Kidney tubule cell (primary cell): ENCODE measurements around the gene CBFA2T3.

Experiments used
- DNase-seq: peaks from one replicate; pipeline ENCODE4 v3.0.0-alpha.2; 2018; ENCODE audit warnings: low spot score

The CBFA2T3 gene

DNA sequence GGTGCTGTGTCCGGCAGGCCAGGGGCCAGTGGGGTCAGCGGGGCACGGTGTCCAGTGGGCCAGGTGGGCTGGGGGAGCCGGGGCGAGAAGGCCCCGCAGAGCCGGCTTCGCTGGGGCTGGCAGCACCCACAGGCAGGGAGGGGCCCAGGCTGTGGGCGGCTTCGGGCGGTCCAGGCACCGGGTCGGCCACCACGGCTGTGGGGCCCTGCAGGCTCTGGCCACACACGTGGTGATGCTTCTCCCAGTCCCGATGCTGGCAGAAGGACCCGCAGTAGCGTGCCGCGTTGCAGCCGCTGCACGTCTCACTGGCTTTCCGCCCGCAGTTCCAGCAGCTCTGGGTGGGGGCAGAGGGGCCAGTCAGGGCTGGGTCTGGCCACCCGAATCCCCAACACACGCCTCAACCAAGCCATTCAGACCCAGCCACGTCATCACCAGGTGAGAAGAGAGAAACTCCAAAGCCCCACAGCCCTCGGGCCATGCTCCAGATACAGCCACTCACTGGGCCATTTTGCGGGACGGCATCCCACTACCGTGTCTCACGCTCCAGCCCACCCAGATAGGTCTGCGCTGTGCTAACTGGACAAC lies 100.0 kb downstream of the CBFA2T3 start:
- no peak for DNase-seq

DNA sequence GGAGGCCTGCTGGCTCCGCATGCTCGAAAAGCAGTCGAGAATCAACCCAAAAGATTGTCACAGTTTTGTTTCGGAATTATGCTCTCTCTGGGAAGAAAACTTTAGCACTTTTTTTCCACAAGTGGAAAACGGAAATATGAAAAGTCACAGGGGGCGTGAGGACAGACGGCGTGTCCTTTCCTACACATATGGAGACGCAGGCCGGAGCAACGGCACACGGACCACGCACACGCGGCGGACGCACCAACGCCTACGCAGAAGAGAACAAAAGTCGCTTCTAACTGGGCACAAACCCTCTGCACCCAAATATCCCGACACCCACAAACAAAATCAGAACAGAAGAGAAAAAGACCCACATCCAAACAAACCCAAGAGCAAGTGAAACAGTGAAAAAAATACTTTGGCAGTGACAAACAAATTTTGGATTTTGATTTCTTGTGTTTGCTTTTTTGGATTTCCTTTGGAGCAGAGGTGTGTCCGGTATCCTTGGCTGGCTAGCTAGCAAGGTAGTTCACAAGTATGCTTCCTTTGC lies 101.2 kb downstream of the CBFA2T3 start:
- no peak for DNase-seq

DNA sequence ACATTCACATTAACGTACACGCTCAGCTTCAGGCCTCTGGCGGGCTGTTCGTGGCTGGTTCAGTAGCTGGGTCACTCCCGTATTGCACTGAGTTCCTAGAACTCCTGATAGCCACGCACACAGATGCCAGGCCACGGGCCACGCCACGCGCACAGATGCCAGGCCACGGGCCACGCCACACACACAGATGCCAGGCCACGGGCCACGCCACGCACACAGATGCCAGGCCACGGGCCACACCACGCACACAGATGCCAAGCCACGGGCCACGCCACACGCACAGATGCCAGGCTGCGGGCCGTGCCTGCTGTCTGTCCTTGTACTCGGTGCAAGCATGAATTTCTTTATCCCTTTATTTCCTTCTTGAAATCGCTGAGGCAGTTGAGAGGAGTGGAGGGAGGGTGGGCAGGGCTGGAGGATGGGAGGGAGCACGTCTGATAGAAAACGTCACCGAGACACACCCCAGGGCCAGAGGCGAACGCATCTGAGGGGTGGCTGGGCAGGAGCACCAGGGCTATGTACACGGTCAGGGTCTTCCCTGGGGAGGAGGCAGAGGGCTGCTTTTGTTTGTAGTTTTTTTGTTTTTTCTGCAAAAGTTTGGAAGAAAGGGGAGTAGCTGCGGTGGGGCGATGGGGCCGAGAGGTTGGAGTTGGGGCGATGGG lies 101.9 kb downstream of the CBFA2T3 start:
- DNase-seq, result no peak

DNA sequence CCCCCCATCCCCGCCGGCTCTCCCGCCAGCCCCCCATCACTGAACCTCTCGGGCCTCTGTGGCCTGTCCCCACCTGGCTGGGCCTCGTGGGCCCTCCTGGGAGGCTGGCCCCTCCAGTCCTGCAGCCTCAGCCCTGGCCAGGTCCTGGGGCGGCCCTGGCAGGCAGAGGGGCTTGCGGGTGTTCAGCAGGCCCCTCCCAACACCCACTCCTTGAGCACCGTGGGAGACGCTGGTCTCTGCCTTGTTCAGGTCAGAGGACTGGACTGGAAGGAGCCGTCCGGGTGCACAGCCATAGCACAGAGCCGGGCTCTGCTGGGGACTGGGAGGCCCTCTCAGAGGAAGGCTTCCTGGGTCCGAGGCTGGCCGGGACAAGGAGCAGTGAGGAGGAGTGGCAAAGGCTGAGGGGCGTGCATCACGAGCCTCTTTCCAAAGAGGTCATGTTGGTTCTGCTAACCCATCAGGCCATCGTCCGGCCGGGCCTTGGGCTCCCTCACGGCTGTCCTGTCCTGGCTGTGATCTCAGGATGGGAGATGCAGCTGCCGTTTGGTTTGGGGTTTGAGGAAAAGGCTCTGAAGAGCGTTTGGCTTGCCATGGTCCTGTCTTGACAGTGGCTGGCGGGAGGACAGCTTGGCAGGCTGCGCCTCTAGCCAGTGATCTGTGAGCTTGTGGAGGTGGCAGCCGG lies 104.2 kb downstream of the CBFA2T3 start:
- DNase-seq, result no peak

DNA sequence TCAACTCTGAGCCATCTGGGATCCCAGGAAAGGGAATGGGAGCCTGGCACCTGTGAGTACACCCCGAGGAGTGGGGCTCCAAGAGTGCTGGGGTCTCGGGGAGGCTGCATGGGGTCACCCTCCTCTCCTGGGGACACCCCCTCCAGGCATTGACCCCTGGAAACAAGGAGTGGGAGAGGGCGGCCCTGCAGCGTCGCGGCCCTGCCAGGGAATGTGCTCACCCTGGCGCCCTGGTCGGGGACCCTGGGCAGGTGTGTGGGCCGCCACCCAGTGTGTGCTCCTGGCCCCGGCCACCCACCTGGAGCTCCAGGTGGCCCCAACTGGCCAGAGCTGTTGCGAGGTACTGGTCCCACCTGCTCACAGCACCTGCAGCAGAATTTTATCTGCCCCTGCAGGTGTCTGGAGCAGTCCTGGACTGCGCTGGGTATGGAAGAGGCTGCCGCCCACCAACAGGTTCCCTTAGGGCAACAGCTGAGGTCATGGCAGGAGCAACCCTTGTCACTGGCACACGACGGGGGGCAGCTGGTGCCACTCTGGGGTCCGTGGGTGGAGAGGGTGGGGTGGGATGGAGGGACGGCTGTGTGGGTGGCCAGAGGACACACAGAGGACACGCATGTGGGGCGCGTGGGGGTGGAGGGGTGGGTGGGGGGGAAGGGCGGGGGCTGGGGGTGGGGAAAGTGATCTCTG lies 105.1 kb downstream of the CBFA2T3 start:
- no peak for DNase-seq

DNA sequence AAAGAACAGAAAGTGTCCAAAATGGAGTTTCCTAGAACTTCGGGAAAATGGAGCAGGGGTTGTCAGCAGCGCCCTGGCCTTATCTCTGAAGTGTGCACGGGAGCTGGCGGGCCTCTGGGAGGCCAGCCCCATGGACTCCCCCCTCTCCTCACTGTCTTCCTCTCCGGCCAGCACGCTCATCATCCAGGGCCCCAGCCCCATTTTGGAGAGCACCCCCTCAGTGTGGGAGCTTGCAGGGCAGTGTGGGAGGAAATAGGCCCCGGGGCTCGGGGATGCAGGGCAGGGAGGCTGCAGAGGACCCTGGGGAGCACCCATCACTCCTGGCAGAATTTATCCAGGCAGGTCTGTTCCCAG lies 105.7 kb downstream of the CBFA2T3 start:
- no peak for DNase-seq

DNA sequence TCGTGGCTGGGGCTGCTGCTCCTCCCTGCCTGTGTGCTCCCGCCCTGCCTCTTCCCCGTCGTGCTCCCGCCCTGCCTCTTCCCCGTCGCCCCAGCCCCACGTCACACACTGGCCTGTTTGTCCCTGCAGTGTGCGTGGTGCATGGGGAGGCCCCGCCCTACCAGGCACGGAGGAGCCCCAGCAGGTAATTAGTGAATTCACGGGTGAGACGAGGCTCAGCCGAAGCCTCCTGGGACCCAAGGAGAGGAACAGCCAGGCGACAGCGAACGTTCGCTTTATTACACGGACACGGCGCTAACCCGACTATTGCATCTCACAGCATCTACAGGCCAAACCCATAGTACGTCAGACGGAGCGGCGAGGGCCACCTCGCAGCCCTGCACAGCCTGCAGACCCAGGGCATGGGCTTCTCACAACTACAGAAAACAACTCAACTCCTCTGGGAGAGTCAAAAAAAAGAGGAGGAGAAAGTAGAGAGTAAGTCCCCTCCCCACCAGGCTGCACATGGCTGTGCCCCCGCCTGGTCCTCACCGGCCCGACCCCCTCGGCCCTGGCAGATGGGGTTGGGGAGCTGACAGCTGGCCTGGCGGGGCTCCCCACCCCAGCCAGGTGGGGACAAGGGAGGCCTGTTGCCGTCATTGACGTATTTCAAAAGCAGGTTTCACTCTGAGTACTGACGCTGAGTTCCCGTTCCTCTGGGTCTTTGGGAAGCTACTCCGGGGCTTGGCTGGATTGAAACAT lies 106.2 kb downstream of the CBFA2T3 start:
- DNase-seq, result no peak

DNA sequence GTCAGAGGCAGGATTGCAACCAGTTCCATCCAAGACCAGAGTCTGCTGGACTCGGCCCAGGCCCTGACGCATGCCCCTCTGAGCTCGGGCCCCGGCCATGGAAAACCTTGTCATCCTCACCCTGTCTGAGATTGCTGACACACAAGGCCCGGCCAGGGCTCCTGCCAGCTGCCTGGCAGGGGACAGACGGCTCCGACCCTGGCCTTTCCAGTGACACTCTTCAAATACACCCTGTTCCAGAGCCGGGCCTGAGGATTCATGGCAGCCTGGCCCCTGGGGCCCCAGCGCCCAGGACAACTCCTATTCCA lies 107.4 kb downstream of the CBFA2T3 start:
- DNase-seq, result no peak

DNA sequence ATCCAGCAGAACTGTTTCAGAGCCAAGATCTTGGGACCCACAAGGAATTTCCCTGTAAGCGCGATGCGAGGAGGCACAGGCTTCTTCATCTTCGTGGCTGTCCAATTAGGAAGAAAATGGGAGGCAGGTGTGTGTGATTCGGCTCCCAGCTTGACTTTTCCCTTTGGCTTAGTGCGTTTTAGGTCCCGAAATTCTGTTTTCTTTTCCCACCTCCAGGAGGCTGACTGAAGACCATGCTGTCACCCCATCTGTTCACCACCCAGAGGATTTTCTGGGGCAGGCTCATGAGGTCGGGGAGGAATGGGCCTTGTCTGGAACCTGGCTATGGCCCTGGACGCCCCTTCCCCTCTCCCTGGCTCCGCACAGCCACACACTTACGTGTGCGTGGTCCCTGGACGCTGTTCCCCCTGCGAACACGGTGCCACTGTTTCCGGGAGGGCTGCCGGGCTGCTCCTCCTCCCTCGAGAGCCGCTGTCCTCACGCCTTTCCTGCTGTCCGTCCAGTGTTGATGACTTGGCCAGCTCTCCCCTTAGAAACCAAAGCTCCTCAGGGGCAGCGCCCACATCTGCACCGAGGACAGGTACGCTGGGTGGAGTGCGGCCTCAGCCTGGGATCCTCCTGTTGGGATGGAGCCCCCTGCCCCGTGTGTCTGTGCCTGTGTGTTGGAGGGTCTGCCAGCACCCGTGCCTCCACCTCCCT lies 107.9 kb downstream of the CBFA2T3 start:
- no peak for DNase-seq

DNA sequence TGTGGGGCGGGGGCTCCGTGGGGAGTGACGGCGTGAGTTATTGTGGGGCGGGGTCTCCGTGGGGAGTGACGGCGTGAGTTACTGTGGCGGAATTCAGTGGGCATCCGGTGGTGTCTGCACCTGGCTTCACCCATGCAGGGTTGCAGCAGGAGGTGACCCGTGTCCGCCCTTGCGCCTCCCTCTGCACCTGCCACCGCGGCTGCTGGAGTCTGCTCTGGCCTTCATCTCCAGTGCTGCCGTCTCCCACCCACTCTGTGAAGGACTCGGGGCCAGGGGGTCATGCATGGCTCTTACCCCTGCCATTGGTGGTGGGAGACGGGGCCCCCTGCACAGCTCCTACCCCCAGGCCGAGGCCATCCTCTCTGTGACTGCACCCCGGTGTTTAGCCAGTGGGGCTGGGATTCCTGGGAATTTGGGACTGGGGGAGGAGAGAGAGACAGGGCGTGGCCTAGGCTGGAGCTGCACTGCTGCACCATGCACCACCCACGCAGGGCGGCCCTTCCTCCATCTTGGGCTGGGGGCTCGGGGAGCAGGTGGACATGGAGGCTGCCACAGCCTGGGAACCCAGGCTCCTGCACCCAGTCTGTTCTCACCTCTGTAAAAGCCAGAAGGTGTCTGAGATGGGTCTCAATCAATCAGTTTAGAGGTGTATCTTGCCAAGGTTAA lies 109.3 kb downstream of the CBFA2T3 start:
- DNase-seq, result no peak

DNA sequence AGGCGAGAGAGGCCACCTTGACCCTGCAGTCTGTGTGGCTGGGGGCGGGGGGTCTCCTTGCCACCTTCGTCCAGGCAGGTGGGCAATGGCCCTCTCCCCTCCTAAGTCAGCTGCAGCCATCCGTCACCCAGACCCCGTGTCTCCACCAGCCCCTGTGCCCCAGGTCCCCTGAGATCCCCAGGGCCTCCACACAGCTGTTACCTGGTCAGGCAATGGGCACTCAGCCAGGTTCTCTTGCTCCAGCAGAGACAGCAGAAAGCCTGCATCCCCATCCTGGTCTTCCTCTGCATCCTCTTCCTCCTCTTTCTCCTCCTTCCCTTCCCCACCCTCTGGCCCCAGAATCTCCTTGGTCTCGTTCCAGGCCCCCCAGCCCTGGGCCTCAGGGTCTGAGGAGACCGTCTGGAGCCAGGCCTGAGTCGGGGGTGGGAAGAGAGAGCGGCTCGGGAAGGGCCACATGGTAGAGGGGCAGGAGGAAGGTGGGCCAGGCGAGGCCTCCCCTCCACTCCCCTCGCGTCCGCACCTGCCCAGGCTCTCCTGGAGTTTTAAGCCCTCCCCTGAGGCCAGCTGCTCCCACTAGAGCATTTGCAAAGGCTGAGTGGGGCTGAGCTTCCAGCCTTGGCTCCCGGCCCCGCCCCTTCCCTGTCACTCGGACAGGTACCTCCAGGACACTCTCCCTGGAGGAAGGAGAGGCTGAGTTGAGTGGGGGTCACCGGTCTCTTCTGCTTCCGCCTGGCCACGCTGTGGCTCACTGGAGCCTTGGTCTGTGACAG lies 110.7 kb downstream of the CBFA2T3 start, which contains the start of gene PABPN1L:
Gene PABPN1L (minus strand): TSS at position 510 of the 770 bp plus-strand sequence. CDS start 54 bp downstream, at position 456.
- DNase-seq, result no peak

DNA sequence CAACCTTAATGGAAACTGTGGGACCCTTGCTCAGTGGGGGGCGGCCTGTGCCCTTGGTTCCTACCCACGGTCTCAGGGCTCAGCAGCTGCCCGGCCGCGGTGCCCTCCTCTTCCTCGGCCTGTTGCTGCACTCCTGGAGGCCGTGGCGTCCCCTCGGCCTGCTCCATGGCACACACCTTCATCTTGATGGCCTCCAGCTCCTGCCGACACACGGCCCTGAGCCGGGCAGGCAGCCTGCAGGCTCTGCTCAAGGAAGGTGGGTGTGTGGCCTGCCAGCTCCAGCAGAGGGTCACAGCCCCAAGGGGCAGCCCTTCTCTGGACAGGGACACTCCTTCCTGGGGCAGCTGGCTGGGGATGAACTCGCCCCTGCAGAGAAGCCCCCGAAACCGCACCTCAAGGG lies 111.3 kb downstream of the CBFA2T3 start:
- no peak for DNase-seq

DNA sequence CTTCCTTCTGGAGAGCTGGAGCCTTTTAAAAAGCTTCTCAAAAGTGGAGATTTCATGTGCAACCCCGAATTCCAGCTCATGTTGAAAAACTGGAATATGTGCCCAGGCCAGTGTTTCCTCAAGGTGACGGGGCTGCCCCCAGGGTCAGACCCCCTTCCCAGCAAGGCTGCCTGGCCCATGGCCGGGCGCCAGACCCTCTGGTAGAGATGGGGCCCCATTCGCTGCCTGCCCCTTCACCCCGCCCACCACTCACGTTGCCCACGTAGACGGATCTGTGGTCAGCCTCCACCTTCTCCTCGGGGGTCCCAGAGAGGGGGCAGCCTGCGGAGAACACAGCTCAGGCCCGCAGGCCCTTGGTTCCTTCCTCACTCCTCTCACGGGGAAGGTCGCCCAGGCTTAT lies 111.7 kb downstream of the CBFA2T3 start:
- no peak for DNase-seq

DNA sequence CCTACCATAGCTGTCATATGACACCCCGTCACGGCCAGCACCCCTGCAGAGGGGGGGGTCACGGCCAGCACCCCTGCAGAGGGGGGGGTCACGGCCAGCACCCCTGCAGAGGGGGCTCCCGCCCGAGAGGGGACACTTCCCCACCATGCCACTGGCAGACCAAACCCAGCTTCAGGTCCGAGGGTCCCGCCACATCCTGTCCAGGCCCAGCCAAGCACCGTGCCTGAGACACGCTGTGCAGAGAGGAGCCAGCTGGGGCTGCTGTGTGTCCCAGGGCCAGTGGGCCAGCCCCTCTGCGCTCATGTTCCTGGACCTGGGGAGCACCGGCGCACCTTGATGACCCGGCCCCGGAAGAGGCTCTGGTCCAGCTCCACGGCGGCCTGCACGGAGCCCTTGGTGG lies 112.5 kb downstream of the CBFA2T3 start:
- DNase-seq, result no peak

DNA sequence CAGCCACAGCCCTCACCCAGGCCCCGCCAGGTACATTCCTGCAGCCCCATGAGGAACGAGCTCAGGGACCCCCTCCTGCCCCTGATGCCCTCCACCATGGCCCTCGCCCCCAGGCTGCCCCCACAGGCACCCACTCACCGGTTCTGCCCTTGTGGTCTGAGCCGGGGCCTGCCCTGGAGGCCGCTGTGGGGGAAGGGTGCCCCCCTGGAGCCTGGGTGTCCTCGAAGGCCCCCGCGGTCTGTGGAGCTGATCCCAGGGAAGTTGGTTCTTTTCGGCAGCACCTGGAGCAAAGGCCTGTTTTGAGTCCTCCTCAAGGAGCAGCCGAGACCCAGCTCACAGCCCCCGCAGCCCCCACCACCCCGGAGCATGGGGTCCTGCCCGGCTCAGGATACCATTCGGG lies 112.9 kb downstream of the CBFA2T3 start:
- DNase-seq, result no peak

DNA sequence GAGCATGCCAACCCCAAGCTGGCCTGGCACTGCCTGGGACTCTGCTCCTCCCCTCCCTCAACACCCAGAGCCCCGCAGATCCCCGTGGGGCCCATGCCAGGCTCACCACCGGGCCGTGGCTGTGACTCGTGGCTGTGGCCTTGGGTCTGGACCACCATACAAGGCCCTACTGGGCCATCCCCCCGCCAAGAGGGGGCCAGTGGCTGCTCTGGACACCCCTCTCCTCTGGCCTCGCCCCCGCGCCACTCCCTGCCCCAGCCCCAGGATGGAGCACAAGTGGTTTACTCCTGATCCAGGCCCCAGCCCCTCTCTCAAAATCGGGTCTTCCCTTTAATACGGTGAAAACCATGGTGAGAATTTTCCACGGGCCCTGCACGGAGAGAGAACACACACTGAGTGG lies 113.6 kb downstream of the CBFA2T3 start:
- DNase-seq, result no peak

DNA sequence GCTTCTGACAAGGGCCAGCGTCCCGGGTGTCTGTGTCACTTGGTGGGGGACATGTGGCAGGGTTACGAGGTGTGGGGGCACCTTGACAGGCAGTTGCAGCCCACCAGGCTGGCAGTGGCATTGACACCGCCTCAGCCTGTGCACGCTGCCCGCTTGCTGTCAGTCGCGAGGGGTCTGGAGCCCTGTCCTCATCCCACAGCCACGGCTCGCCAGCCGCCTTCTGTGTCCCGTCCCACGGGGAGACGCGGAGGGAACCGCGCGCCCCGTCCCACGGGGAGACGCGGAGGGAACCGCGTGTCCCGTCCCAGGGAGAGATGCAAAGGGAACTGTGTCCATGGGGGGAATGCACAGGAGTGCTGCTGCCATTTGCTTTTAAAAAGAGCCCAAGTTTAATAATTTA lies 114.0 kb downstream of the CBFA2T3 start:
- no peak for DNase-seq

DNA sequence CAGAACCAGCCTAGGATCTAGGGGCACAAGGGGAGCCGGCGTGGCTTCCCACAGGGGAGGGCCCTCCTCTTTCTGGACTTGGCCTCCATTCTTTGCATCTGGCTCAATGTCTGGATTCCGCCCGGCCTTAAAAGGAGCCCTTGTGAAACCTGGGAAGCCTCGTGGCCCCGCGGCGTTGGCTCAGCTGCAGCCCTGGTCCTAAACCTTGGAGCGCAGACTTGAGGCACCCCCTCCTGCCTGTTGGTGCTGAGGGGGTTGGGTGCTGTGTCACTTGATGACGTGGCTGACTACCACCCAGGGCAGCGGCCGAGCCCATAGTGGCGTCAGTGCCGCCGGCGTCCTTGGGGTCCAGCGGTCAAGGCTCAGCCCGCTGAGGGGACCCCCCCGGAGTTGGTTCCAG lies 115.6 kb downstream of the CBFA2T3 start:
- DNase-seq, result no peak

DNA sequence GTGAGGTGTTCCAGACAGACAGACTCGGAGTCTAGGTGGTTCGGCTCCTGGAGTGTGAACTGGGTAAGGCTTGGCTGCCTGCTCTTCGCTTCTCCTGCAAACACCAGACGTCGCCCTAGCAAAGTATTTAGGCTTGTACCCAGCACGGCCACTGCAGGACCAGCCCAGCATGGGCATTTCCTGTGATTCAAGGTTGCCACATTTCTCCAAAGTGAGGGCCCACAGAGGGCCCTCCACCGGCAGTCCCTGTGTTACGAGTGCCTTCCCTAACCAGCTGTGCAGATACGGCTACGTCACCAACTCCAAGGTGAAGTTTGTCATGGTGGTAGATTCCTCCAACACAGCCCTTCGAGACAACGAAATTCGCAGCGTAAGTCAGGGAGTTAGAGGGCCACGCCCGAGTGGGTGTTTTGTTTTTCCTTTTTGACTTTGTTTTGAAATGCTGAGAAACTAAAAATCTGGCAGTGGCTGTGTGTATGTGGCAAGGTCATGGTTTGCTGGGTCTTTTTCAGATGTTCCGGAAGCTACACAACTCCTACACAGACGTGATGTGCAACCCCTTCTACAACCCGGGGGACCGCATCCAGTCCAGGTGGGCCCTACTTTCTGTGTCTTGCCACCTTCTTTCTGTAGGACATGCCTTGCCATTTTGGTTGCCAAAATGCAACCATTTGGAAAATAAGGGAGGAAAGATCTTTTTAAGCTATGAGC lies 117.5 kb downstream of the CBFA2T3 start:
- no peak for DNase-seq
